ENCODE results near the gene OTOG. TPM values are rescaled to one million over a fixed set of nuclear protein-coding genes. Genes with fewer than 3 reads are reported as not detected.

Gene OTOG
- total and polyA plus RNA-seq, 7 donors: under 0.01 TPM; not detected in 5

- H3K27ac ChIP-seq: no peak overlapping the region
- H3K4me3 ChIP-seq: no peak overlapping the region
- TF ChIP-seq POLR2A (IDR thresholded peaks at IDR 0.05) (no peak), POLR2AphosphoS5 (IDR thresholded peaks at IDR 0.05) (no peak)
- WGBS, 2 donors: 81 to 88% methylated on average over 7 of the region's 7 CpGs
- peaks cover 0 to 14% (median 9%) of the 10 kb centered on the region in 4 donors for H3K4me1 ChIP-seq
- no peaks in the 10 kb centered on the region for H3K9me3 ChIP-seq
- H3K36me3 ChIP-seq: no peaks in the 10 kb centered on the region
- H3K27me3 ChIP-seq: no peaks in the 10 kb centered on the region
- no peak for DNase-seq
- intact Hi-C loops (cut with DNase I): no loop called here
These were observed 27.8 kb upstream of the OTOG start for GRCh38 chr11:17519061-17519885.

- Histone ChIP-seq H3K27me3 (no peaks in the 10 kb centered on the region), H3K36me3 (no peaks in the 10 kb centered on the region), H3K9me3 (no peaks in the 10 kb centered on the region), H3K4me3 (no peak overlapping the region), H3K4me1 (peaks cover 0 to under 1% (median 0%) of the 10 kb centered on the region in 4 donors), H3K27ac (no peak overlapping the region)
- WGBS, 2 donors: 89 to 93% methylated on average over 11 of the region's 11 CpGs
- no peak for DNase-seq
- TF ChIP-seq POLR2A (IDR thresholded peaks at IDR 0.05) (no peak), POLR2AphosphoS5 (IDR thresholded peaks at IDR 0.05) (no peak), CTCF (IDR thresholded peaks at IDR 0.05) (no peak), EP300 (IDR thresholded peaks at IDR 0.05) (no peak)
- intact Hi-C loops (cut with DNase I): no loop called here
These were observed 25.8 kb upstream of the OTOG start for GRCh38 chr11:17521106-17521900.

GRCh38 chr11:17522655-17523054 lies 24.4 kb upstream of the OTOG start:
- H3K4me1 ChIP-seq: no peaks in the 10 kb centered on the region
- H3K9me3 ChIP-seq: no peaks in the 10 kb centered on the region
- no peak overlapping the region for H3K27ac ChIP-seq
- H3K36me3 ChIP-seq: no peaks in the 10 kb centered on the region
- WGBS, 2 donors: 84% methylated on average over 17 of the region's 17 CpGs
- no peak overlapping the region for H3K4me3 ChIP-seq
- DNase-seq: no peak
- TF ChIP-seq EP300 (IDR thresholded peaks at IDR 0.05): no peak
- no peak for TF ChIP-seq POLR2A (IDR thresholded peaks at IDR 0.05)
- no peak for TF ChIP-seq POLR2AphosphoS5 (IDR thresholded peaks at IDR 0.05)
- no peak for TF ChIP-seq CTCF (IDR thresholded peaks at IDR 0.05)
- H3K27me3 ChIP-seq: no peaks in the 10 kb centered on the region
- intact Hi-C loops (cut with DNase I): no loop called here

- Histone ChIP-seq H3K27ac (no peak overlapping the region), H3K4me1 (no peaks in the 10 kb centered on the region), H3K27me3 (no peaks in the 10 kb centered on the region), H3K9me3 (no peaks in the 10 kb centered on the region), H3K4me3 (no peak overlapping the region), H3K36me3 (no peaks in the 10 kb centered on the region)
- 94 to 95% methylated on average over 9 of the region's 9 CpGs for WGBS, 2 donors
- TF ChIP-seq CTCF (IDR thresholded peaks at IDR 0.05): no peak
- TF ChIP-seq POLR2A (IDR thresholded peaks at IDR 0.05): no peak
- TF ChIP-seq POLR2AphosphoS5 (IDR thresholded peaks at IDR 0.05): no peak
- TF ChIP-seq EP300 (IDR thresholded peaks at IDR 0.05): no peak
- intact Hi-C loops (cut with DNase I): no loop called here
- DNase-seq: no peak
These were observed 22.8 kb upstream of the OTOG start for GRCh38 chr11:17524221-17524620.

- Histone ChIP-seq H3K4me1 (no peaks in the 10 kb centered on the region), H3K27ac (no peak overlapping the region), H3K4me3 (no peak overlapping the region), H3K9me3 (no peaks in the 10 kb centered on the region), H3K27me3 (no peaks in the 10 kb centered on the region), H3K36me3 (no peaks in the 10 kb centered on the region)
- WGBS, 2 donors: 53 to 84% methylated on average over 4 of the region's 4 CpGs
- intact Hi-C loops (cut with DNase I): no loop called here
- no peak for TF ChIP-seq POLR2AphosphoS5 (IDR thresholded peaks at IDR 0.05)
- TF ChIP-seq CTCF (IDR thresholded peaks at IDR 0.05): no peak
- no peak for TF ChIP-seq POLR2A (IDR thresholded peaks at IDR 0.05)
- DNase-seq: no peak
These were observed 21.5 kb upstream of the OTOG start for GRCh38 chr11:17525570-17525969.
